CD4-positive, alpha-beta T cell (primary cell): ENCODE measurements around the gene AURKAIP1. TPM values are rescaled to one million over a fixed set of nuclear protein-coding genes. Genes with fewer than 3 reads are reported as not detected.
A peak's percentile ranks its signal among the peaks of the same experiment; 100 is the strongest.

ENCODE experiments used
- ATAC-seq: fragments of 200-7000 bp; cut with Tn5 transposase; one replicate; pipeline ENCODE4 v1.10.0; 2022; ENCODE audit warnings: mild to moderate bottlenecking; ENCODE audit not compliant: poor library complexity
- CTCF ChIA-PET: fragments of 350-600 bp; sonication (Branson Sonifier 250); formaldehyde crosslinking; loops from one replicate; lab custom pipeline; 2021; ENCODE audit warnings: antibody characterized with exemption, inconsistent platforms; lab: Charles Lee
- POLR2A ChIA-PET: fragments of 350-600 bp; sonication (Branson Sonifier 250); formaldehyde crosslinking; loops from one replicate; lab custom pipeline; 2021; ENCODE audit warnings: antibody characterized with exemption, inconsistent platforms; lab: Charles Lee
- DNase-seq, 14 experiments: peaks; one replicate each; pipeline ENCODE4 v3.0.0-alpha.2; 2013 to 2020; ENCODE audit warnings: mixed read lengths in 2 of 14
- H3K27ac ChIP-seq, 2 donors: one replicate each; pipeline versions ENCODE4 v1.5.1 to v1.7.0; 2013; ENCODE audit warnings: low read length in 2 of 2, low read depth in 1 of 2, mild to moderate bottlenecking in 1 of 2
- H3K27me3 ChIP-seq, 2 experiments: 1 replicate in 1 of 2; 2 replicates in 1 of 2; pipeline versions ENCODE4 v1.6.1 to v1.7.0; 2013; ENCODE audit warnings: low read length in 2 of 2, control low read depth in 1 of 2, mild to moderate bottlenecking in 1 of 2, moderate library complexity in 1 of 2; ENCODE audit not compliant: insufficient read depth in 2 of 2, control insufficient read depth in 1 of 2
- H3K36me3 ChIP-seq: one replicate; pipeline ENCODE4 v1.6.1; 2013; ENCODE audit warnings: low read length, control low read depth; ENCODE audit not compliant: insufficient read depth
- H3K4me1 ChIP-seq: one replicate; pipeline ENCODE4 v1.6.1; 2013; ENCODE audit warnings: low read length, control low read depth; ENCODE audit not compliant: insufficient read depth
- H3K4me3 ChIP-seq: one replicate; pipeline ENCODE4 v1.5.1; 2013; ENCODE audit warnings: mild to moderate bottlenecking, low read length, moderate library complexity
- H3K9me3 ChIP-seq, 2 experiments: 1 replicate in 1 of 2; 2 replicates in 1 of 2; pipeline versions ENCODE4 v1.6.1 to v1.7.0; 2013; ENCODE audit warnings: low read length in 2 of 2, mild to moderate bottlenecking in 2 of 2, control low read depth in 1 of 2, moderate library complexity in 1 of 2; ENCODE audit not compliant: control insufficient read depth in 1 of 2, insufficient read depth in 1 of 2
- H3K27ac Mint-ChIP-seq: one replicate; pipeline ENCODE4 v1.8.0; 2020; ENCODE audit warnings: mixed read lengths
- H3K27me3 Mint-ChIP-seq: one replicate; pipeline ENCODE4 v1.8.0; 2021; ENCODE audit warnings: mixed read lengths
- H3K36me3 Mint-ChIP-seq: one replicate; pipeline ENCODE4 v1.8.0; 2021; ENCODE audit warnings: low read depth, mixed read lengths
- H3K4me1 Mint-ChIP-seq: one replicate; pipeline ENCODE4 v1.8.0; 2021; ENCODE audit warnings: low read depth, mixed read lengths
- H3K4me3 Mint-ChIP-seq: one replicate; pipeline ENCODE4 v1.8.0; 2020; ENCODE audit warnings: mild to moderate bottlenecking, mixed read lengths
- H3K9me3 Mint-ChIP-seq: one replicate; pipeline ENCODE4 v1.8.0; 2020; ENCODE audit warnings: mixed read lengths
- intact Hi-C, 2 experiments: fragments of 100-400 bp; cut with DNase I in 1 of 2; cut with micrococcal nuclease in 1 of 2; formaldehyde crosslinking; loops; one replicate each; pipeline versions ENCODE4 v1.15.1 to v1.9.0; 2023 to 2025; cut with DNase I, micrococcal nuclease
- total RNA-seq, 174 experiments: library from RNA in 2 of 174; stranded (reverse) in 2 of 174; gene quantifications; one replicate each; pipeline ENCODE4 v1.2.3 and lab custom pipeline; 2021 to 2026
- TF ChIP-seq, protein P1 (sequence below): fragments of 200-600 bp; IDR thresholded peaks from one replicate; pipeline ENCODE4 v1.8.0; 2022; ENCODE audit warnings: antibody characterized with exemption, mild to moderate bottlenecking

The AURKAIP1 gene
- total RNA-seq, 2 experiments from 2014 or later: 59.2 to 64.6 TPM

DNA sequence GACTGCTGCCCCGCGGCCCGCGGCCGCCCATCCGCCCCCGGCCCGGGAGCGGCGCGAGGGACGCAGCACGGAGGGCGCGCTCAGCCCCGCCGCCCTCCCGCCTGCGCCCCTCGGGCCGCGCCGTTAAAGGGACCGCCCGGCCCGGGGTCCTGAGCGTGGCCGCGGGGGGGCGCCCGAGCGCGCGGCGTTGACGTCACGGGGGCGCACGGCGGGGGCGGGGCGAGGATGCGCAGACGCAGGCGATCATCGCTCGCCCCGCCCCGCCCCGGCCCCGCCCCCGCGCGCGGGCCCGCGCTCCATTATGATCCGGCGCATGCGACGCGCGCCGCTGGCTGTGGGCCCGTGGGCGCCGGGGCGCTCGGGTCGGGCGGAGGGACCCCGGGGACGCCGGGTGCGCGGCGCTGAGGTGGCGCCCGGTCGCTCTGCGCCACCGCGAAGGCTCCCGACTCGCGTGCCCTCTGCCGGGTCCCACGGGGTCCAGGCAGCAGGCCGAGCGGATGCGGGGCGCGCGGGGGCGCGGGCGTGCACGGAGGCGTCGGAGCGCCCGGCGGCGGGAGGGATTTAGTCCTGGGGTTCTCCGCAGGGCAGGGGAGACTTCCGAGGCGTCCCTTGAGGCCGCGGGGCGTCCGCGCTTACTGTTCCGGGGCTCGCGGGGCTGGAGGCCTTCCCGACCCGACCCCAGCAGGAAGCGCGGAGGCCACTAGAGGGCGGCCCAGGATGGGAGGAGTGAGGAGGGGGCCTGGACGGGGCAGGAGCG is 25.6 kb downstream of the AURKAIP1 start, which contains the start of gene DVL1:
DVL1 (minus strand) TSS at position 163 of the 757 bp plus-strand sequence. CDS start 353 bp downstream, outside the sequence.
- DNase-seq: peak; percentile 58 to 90 (median 70)
- Histone ChIP-seq H3K4me1 (peaks cover 58% of the 10 kb centered on the region), H3K27ac (peak within 1 kb of the TSS in 1 of 2 donors; percentile 53), H3K36me3 (no peaks in the 10 kb centered on the region), H3K9me3 (peaks cover 0 to 17% of the 10 kb centered on the region in 2 experiments), H3K4me3 (peak within 1 kb of the TSS; percentile 58), H3K27me3 (peaks cover 14 to 19% of the 10 kb centered on the region in 2 experiments)
- intact Hi-C loops: loop anchor here (1.0 to 2.0 kb wide), 5 partner anchors 23 to 233 kb away; partner anchors contain the start of genes C1orf159 (in 1 of the 2), CPTP (in 1 of the 2), INTS11 (in 1 of the 2) and PUSL1 (in 1 of the 2)
- ATAC-seq: peak; percentile 75
- CTCF ChIA-PET: interaction anchor here (0.6 kb wide), 1 partner anchor 535 kb away, joined by 3 read pairs; no protein-coding TSS in a partner anchor
- no peaks in the 10 kb centered on the region for H3K36me3 Mint-ChIP-seq
- peak within 1 kb of the TSS; percentile 86 for H3K4me3 Mint-ChIP-seq
- H3K4me1 Mint-ChIP-seq: peaks cover 36% of the 10 kb centered on the region
- H3K27me3 Mint-ChIP-seq: peaks cover 21% of the 10 kb centered on the region
- H3K9me3 Mint-ChIP-seq: no peaks in the 10 kb centered on the region
- TF ChIP-seq, protein P1, sequence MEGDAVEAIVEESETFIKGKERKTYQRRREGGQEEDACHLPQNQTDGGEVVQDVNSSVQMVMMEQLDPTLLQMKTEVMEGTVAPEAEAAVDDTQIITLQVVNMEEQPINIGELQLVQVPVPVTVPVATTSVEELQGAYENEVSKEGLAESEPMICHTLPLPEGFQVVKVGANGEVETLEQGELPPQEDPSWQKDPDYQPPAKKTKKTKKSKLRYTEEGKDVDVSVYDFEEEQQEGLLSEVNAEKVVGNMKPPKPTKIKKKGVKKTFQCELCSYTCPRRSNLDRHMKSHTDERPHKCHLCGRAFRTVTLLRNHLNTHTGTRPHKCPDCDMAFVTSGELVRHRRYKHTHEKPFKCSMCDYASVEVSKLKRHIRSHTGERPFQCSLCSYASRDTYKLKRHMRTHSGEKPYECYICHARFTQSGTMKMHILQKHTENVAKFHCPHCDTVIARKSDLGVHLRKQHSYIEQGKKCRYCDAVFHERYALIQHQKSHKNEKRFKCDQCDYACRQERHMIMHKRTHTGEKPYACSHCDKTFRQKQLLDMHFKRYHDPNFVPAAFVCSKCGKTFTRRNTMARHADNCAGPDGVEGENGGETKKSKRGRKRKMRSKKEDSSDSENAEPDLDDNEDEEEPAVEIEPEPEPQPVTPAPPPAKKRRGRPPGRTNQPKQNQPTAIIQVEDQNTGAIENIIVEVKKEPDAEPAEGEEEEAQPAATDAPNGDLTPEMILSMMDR: peak; percentile 27
- no peak within 1 kb of the TSS for H3K27ac Mint-ChIP-seq
- POLR2A ChIA-PET: interaction anchor here (1.5 to 1.8 kb wide), 2 partner anchors 23 to 50 kb away, joined by 4 to 6 read pairs; partner anchors contain the start of gene CCNL2

DNA sequence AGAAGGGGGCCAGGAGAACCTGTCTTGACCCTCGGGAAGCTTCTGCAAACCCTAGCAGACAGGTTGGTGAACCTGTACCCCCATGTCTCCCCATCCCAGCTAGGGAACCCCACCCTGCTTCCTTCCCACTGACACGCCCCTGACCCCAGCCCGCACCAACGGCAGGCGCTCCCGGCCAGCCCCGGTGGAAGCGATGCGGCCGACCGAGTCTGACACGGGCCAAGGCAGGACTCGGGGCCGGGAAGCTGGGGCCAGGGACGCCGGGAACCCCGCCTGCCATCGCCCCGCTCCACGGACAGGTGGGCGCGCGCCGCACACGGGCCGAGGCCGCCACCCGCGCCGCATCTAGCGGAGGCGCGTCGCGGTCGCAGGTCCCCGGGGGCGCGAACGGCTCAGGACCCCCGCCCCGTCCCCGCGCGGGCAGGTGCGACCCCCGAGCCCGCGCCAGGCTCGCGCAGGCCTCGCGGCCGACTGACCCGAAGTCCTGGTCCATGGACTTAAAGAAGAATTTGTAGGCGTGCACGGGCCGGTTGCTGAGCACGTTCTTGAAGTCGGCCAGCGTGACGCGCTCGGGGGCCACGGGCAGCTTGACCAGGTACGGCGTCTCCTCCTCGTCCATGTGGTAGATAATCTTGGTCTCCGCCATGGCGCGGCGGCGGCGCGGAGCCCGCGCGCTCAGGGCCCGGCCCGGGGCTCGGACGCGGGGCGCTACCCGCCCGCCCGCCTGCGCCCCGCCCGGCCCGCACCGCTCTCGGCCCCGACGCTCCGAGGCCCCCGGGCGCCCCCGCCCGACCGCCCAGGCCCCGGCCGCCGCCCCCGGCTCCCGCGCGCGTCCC is 26.4 kb downstream of the AURKAIP1 start:
- Mint-ChIP-seq H3K27me3 (peaks cover 15% of the 10 kb centered on the region), H3K4me3 (peak overlapping the region; percentile 86), H3K36me3 (no peaks in the 10 kb centered on the region), H3K9me3 (no peaks in the 10 kb centered on the region), H3K27ac (no peak overlapping the region), H3K4me1 (peaks cover 29% of the 10 kb centered on the region)
- Histone ChIP-seq H3K27me3 (peaks cover 10 to 11% of the 10 kb centered on the region in 2 experiments), H3K9me3 (peaks cover 0 to 10% of the 10 kb centered on the region in 2 experiments), H3K36me3 (no peaks in the 10 kb centered on the region), H3K4me3 (peak overlapping the region; percentile 58), H3K27ac (no peak overlapping the region), H3K4me1 (peaks cover 50% of the 10 kb centered on the region)
- TF ChIP-seq, protein P1: no peak
- POLR2A ChIA-PET: interaction anchor here (0.6 to 1.8 kb wide), 4 partner anchors 23 to 192 kb away, joined by 3 to 11 read pairs (median 5); partner anchors contain the start of genes AURKAIP1 and CCNL2
- intact Hi-C loops: loop anchor here (1.0 to 2.0 kb wide), 5 partner anchors 24 to 232 kb away; partner anchors contain the start of genes C1orf159 (in 1 of the 2), CPTP (in 1 of the 2), INTS11 (in 1 of the 2) and PUSL1 (in 1 of the 2)
- ATAC-seq (peak; percentile 18), DNase-seq (peak in 3 of 14 experiments; percentile 17 to 35 (median 19))
- CTCF ChIA-PET: interaction anchor here (0.6 to 0.7 kb wide), 3 partner anchors 23 to 535 kb away, joined by 3 read pairs; no protein-coding TSS in a partner anchor
